22Rv1 (cell line): ENCODE results near the gene MAP3K9.

Experiments
- ZFX ChIP-seq: fragments of 450-650 bp; IDR thresholded peaks from 2 replicates; pipeline ENCODE4 v1.6.1; 2017; ENCODE audit warnings: antibody characterized with exemption, borderline replicate concordance
- TF ChIP-seq, protein P1 (sequence below): fragments of 450-650 bp; IDR thresholded peaks from 2 replicates; pipeline ENCODE4 v1.5.1; 2017; ENCODE audit warnings: mild to moderate bottlenecking

DNA sequence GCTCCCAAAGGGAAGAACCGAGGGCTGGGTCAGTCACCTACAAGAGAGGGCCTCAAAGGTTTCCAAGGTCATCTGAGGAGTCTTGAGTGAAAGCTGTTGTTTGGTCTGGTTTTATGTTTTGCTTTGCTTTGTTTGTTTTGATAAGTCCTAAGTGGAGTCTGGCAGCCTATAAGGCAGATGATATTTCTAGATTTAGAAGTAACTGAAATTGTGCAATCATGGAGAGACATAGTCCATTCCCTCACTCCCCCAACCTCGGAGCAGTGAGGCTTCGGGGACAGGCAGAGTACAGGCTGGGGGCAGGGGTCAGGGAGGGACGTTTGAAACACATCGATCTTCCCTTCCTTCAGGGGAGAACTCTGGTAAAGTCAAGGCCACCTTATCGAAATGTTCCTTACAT, 125.3 kb downstream of the MAP3K9 start:
- TF ChIP-seq, protein P1, sequence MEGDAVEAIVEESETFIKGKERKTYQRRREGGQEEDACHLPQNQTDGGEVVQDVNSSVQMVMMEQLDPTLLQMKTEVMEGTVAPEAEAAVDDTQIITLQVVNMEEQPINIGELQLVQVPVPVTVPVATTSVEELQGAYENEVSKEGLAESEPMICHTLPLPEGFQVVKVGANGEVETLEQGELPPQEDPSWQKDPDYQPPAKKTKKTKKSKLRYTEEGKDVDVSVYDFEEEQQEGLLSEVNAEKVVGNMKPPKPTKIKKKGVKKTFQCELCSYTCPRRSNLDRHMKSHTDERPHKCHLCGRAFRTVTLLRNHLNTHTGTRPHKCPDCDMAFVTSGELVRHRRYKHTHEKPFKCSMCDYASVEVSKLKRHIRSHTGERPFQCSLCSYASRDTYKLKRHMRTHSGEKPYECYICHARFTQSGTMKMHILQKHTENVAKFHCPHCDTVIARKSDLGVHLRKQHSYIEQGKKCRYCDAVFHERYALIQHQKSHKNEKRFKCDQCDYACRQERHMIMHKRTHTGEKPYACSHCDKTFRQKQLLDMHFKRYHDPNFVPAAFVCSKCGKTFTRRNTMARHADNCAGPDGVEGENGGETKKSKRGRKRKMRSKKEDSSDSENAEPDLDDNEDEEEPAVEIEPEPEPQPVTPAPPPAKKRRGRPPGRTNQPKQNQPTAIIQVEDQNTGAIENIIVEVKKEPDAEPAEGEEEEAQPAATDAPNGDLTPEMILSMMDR: no peak
- TF ChIP-seq ZFX: no peak
